ENCODE results near the gene HIF1A.

Gene HIF1A

GRCh38 chr14:61726778-61727658, 31.7 kb downstream of the HIF1A start:
- no peak for DNase-seq (ENCODE audit: low spot score)
- no peak for TF ChIP-seq CTCF (IDR thresholded peaks at IDR 0.05; ENCODE audit: extremely low read depth, insufficient read depth, missing control alignments)
- in situ Hi-C loops (cut with MboI; ENCODE audit: low pct_unique_long_range_greater_than_20kb, low sequenced_read_pairs, unreplicated experiment), result no loop called here

- in situ Hi-C loops (cut with MboI; ENCODE audit: low pct_unique_long_range_greater_than_20kb, low sequenced_read_pairs, unreplicated experiment), result loop anchor here (10.0 kb wide), 1 partner anchor 266 kb away; no protein-coding TSS in a partner anchor
- no peak for DNase-seq (ENCODE audit: low spot score)
- TF ChIP-seq CTCF (IDR thresholded peaks at IDR 0.05; ENCODE audit: extremely low read depth, insufficient read depth, missing control alignments), result peak; percentile 51
Observed at GRCh38 chr14:61730756-61731373, 35.6 kb downstream of the HIF1A start.

- TF ChIP-seq CTCF (IDR thresholded peaks at IDR 0.05; ENCODE audit: extremely low read depth, insufficient read depth, missing control alignments), result no peak
- in situ Hi-C loops (cut with MboI; ENCODE audit: low pct_unique_long_range_greater_than_20kb, low sequenced_read_pairs, unreplicated experiment), result loop anchor here (10.0 kb wide), 1 partner anchor 269 kb away; no protein-coding TSS in a partner anchor
- DNase-seq (ENCODE audit: low spot score), result no peak
Observed at GRCh38 chr14:61733972-61734371, 38.7 kb downstream of the HIF1A start.

GRCh38 chr14:61736751-61737150, 41.4 kb downstream of the HIF1A start:
- no peak for DNase-seq (ENCODE audit: low spot score)
- TF ChIP-seq CTCF (IDR thresholded peaks at IDR 0.05; ENCODE audit: extremely low read depth, insufficient read depth, missing control alignments), result no peak
- in situ Hi-C loops (cut with MboI; ENCODE audit: low pct_unique_long_range_greater_than_20kb, low sequenced_read_pairs, unreplicated experiment), result loop anchor here (10.0 kb wide), 1 partner anchor 272 kb away; no protein-coding TSS in a partner anchor

- TF ChIP-seq CTCF (IDR thresholded peaks at IDR 0.05; ENCODE audit: extremely low read depth, insufficient read depth, missing control alignments), result no peak
- DNase-seq (ENCODE audit: low spot score), result no peak
- in situ Hi-C loops (cut with MboI; ENCODE audit: low pct_unique_long_range_greater_than_20kb, low sequenced_read_pairs, unreplicated experiment), result loop anchor here (10.0 kb wide), 1 partner anchor 273 kb away; no protein-coding TSS in a partner anchor
Observed at GRCh38 chr14:61737915-61738314, 42.6 kb downstream of the HIF1A start.

- TF ChIP-seq CTCF (IDR thresholded peaks at IDR 0.05; ENCODE audit: extremely low read depth, insufficient read depth, missing control alignments), result no peak
- in situ Hi-C loops (cut with MboI; ENCODE audit: low pct_unique_long_range_greater_than_20kb, low sequenced_read_pairs, unreplicated experiment), result loop anchor here (10.0 kb wide), 1 partner anchor 274 kb away; no protein-coding TSS in a partner anchor
- DNase-seq (ENCODE audit: low spot score), result no peak
Observed at GRCh38 chr14:61739133-61739532, 43.8 kb downstream of the HIF1A start.
